ENCODE data around the gene HAPLN3. TPM values are rescaled to one million over a fixed set of nuclear protein-coding genes. Genes with fewer than 3 reads are reported as not detected.
A peak's percentile ranks its signal among the peaks of the same experiment; 100 is the strongest.

HAPLN3 gene
- total RNA-seq, 6 experiments from 2014 or later = 7.8 to 17.1 (median 16.5) TPM

GRCh38 chr15:88878720-88879184 lies 16.6 kb downstream of the HAPLN3 start:
- no peak overlapping the region for H3K27ac Mint-ChIP-seq
- peak; percentile 87 for TF ChIP-seq CTCF (IDR thresholded peaks at IDR 0.05)
- H3K4me3 Mint-ChIP-seq = no peak overlapping the region
- peak; percentile 23 for DNase-seq
- H3K27me3 Mint-ChIP-seq (ENCODE audit: insufficient read depth) = peaks cover 20% of the 10 kb centered on the region
- H3K4me1 Mint-ChIP-seq (ENCODE audit: low read depth) = peaks cover 22% of the 10 kb centered on the region
- no peaks in the 10 kb centered on the region for H3K9me3 Mint-ChIP-seq
- H3K36me3 Mint-ChIP-seq (ENCODE audit: low read depth) = peaks cover 35% of the 10 kb centered on the region

- no peak for DNase-seq
- no peak for TF ChIP-seq CTCF (IDR thresholded peaks at IDR 0.05)
- Mint-ChIP-seq H3K9me3 (no peaks in the 10 kb centered on the region), H3K4me3 (no peak overlapping the region), H3K27me3 (ENCODE audit: insufficient read depth) (peaks cover 24% of the 10 kb centered on the region), H3K36me3 (ENCODE audit: low read depth) (peaks cover 29% of the 10 kb centered on the region), H3K27ac (no peak overlapping the region), H3K4me1 (ENCODE audit: low read depth) (peaks cover 16% of the 10 kb centered on the region)
Observed at GRCh38 chr15:88877906-88878305, 17.4 kb downstream of the HAPLN3 start.

GRCh38 chr15:88877415-88877814 lies 17.9 kb downstream of the HAPLN3 start:
- H3K4me1 Mint-ChIP-seq (ENCODE audit: low read depth) = peaks cover 15% of the 10 kb centered on the region
- peaks cover 26% of the 10 kb centered on the region for H3K27me3 Mint-ChIP-seq (ENCODE audit: insufficient read depth)
- H3K9me3 Mint-ChIP-seq = no peaks in the 10 kb centered on the region
- H3K36me3 Mint-ChIP-seq (ENCODE audit: low read depth) = peaks cover 26% of the 10 kb centered on the region
- no peak for DNase-seq
- no peak for TF ChIP-seq CTCF (IDR thresholded peaks at IDR 0.05)
- no peak overlapping the region for H3K27ac Mint-ChIP-seq
- no peak overlapping the region for H3K4me3 Mint-ChIP-seq

GRCh38 chr15:88876573-88876972 lies 18.8 kb downstream of the HAPLN3 start:
- no peak for TF ChIP-seq CTCF (IDR thresholded peaks at IDR 0.05)
- no peaks in the 10 kb centered on the region for H3K9me3 Mint-ChIP-seq
- no peak for DNase-seq
- no peak overlapping the region for H3K27ac Mint-ChIP-seq
- peaks cover 18% of the 10 kb centered on the region for H3K36me3 Mint-ChIP-seq (ENCODE audit: low read depth)
- H3K4me1 Mint-ChIP-seq (ENCODE audit: low read depth) = peaks cover 14% of the 10 kb centered on the region
- peaks cover 28% of the 10 kb centered on the region for H3K27me3 Mint-ChIP-seq (ENCODE audit: insufficient read depth)
- H3K4me3 Mint-ChIP-seq = no peak overlapping the region

GRCh38 chr15:88874684-88875083 lies 20.7 kb downstream of the HAPLN3 start:
- no peak for TF ChIP-seq CTCF (IDR thresholded peaks at IDR 0.05)
- peaks cover 39% of the 10 kb centered on the region for H3K27me3 Mint-ChIP-seq (ENCODE audit: insufficient read depth)
- no peak for DNase-seq
- H3K4me3 Mint-ChIP-seq = no peak overlapping the region
- no peak overlapping the region for H3K27ac Mint-ChIP-seq
- H3K9me3 Mint-ChIP-seq = no peaks in the 10 kb centered on the region
- peaks cover 12% of the 10 kb centered on the region for H3K4me1 Mint-ChIP-seq (ENCODE audit: low read depth)
- peaks cover 12% of the 10 kb centered on the region; the same call in 1 of the 2 replicates for H3K36me3 Mint-ChIP-seq (ENCODE audit: low read depth)

- Mint-ChIP-seq H3K4me1 (ENCODE audit: low read depth) (peaks cover 12% of the 10 kb centered on the region), H3K27ac (no peak overlapping the region), H3K9me3 (no peaks in the 10 kb centered on the region), H3K36me3 (ENCODE audit: low read depth) (peaks cover 12% of the 10 kb centered on the region; the same call in 1 of the 2 replicates), H3K27me3 (ENCODE audit: insufficient read depth) (peaks cover 40% of the 10 kb centered on the region), H3K4me3 (no peak overlapping the region)
- TF ChIP-seq CTCF (IDR thresholded peaks at IDR 0.05) = no peak
- no peak for DNase-seq
Observed at GRCh38 chr15:88874275-88874674, 21.1 kb downstream of the HAPLN3 start.

Measured in HFFc6 (cell line).